Neutrophil (primary cell): ENCODE measurements around the gene VTI1A.

ENCODE experiments used
- H3K27ac ChIP-seq: fragments of 200-600 bp; sonication (generic); 2 replicates; pipeline ENCODE4 v1.5.1; 2016; ENCODE audit warnings: mild to moderate bottlenecking, moderate library complexity
- H3K27me3 ChIP-seq: fragments of 200-600 bp; sonication (generic); 2 replicates; pipeline ENCODE4 v1.6.0; 2016; ENCODE audit warnings: mild to moderate bottlenecking
- H3K36me3 ChIP-seq: fragments of 200-600 bp; sonication (generic); 2 replicates; pipeline ENCODE4 v1.5.1; 2017
- H3K4me1 ChIP-seq, 2 experiments: fragments of 200-600 bp in 1 of 2; sonication (generic) in 1 of 2; 1 replicate in 1 of 2; 2 replicates in 1 of 2; pipeline versions ENCODE4 v1.5.1 to v1.6.1; 2013 to 2016; ENCODE audit warnings: low read depth in 1 of 2, low read length in 1 of 2, mild to moderate bottlenecking in 1 of 2, moderate library complexity in 1 of 2; ENCODE audit not compliant: control insufficient read depth in 1 of 2, insufficient read depth in 1 of 2
- H3K4me3 ChIP-seq, 2 experiments: fragments of 200-600 bp in 1 of 2; sonication (generic) in 1 of 2; 1 replicate in 1 of 2; 2 replicates in 1 of 2; pipeline ENCODE4 v1.5.1; 2013 to 2016; ENCODE audit warnings: low read depth in 1 of 2, low read length in 1 of 2, mild to moderate bottlenecking in 1 of 2, moderate library complexity in 1 of 2
- H3K9me3 ChIP-seq: fragments of 200-600 bp; sonication (generic); 2 replicates; pipeline ENCODE4 v1.5.1; 2016
- TF ChIP-seq, protein P1 (sequence below): fragments of 200-600 bp; sonication (generic); IDR thresholded peaks from 2 replicates; pipeline ENCODE4 v1.5.1; 2016; ENCODE audit warnings: antibody characterized with exemption

The VTI1A gene

DNA sequence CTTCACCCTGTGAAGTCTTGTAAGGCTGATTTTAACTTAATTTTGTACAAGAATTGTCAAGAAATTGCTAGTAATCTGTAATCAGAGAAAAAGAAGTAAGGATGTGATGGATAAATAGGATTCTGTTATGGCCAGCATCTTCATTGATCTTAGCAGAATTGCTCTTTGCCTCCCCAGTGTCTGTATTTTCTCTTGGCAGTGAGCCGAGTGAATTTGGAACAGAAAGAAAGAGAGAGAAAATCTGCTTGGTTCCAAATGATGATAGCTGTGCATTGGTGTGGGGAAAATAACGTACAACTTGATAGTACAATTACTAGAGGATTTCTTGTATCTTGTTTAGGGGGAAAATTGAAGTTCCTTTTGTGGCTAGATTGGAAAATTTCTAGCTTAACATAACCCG, 34.6 kb downstream of the VTI1A start:
- Histone ChIP-seq H3K9me3 (no peaks in the 10 kb centered on the region), H3K4me3 (no peak overlapping the region), H3K27ac (no peak overlapping the region), H3K4me1 (no peaks in the 10 kb centered on the region), H3K27me3 (no peaks in the 10 kb centered on the region), H3K36me3 (no peaks in the 10 kb centered on the region)
- TF ChIP-seq, protein P1, sequence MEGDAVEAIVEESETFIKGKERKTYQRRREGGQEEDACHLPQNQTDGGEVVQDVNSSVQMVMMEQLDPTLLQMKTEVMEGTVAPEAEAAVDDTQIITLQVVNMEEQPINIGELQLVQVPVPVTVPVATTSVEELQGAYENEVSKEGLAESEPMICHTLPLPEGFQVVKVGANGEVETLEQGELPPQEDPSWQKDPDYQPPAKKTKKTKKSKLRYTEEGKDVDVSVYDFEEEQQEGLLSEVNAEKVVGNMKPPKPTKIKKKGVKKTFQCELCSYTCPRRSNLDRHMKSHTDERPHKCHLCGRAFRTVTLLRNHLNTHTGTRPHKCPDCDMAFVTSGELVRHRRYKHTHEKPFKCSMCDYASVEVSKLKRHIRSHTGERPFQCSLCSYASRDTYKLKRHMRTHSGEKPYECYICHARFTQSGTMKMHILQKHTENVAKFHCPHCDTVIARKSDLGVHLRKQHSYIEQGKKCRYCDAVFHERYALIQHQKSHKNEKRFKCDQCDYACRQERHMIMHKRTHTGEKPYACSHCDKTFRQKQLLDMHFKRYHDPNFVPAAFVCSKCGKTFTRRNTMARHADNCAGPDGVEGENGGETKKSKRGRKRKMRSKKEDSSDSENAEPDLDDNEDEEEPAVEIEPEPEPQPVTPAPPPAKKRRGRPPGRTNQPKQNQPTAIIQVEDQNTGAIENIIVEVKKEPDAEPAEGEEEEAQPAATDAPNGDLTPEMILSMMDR = no peak

DNA sequence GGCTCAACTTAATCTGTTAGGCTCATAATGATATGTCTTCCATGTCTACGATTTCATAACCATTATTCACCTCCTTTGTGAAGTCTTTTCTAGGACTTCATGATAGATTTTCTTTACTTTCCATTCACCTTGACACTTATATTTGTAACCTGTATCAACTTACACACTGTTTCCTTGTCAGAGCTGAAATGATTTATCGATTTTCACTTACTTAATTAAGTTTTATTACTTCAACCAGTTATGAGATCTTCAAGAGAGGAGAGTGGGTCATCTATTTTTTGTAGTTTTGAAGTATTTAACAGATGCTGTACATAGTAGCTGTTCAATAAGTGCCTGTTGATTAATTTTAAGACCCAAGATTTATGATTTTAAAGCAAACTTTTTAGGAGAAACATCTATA, 37.4 kb downstream of the VTI1A start:
- no peaks in the 10 kb centered on the region for H3K9me3 ChIP-seq

DNA sequence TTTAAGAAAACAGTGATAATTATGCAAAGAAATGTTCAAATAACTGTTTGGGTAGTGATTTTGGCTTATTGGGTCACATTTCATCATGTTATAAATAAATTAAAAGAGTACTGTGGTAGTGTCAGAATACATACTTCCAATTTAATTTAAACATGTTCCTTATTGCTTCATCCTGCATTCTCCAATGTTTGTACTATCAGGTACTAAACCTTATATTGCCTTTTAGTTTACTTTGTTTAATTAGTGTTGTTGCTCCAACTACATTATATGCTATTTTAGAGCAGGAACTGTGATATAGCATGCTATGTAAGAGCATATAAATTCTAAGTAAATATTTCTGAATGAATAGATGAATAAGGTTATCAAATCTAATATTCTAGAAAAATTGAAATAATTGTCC, 40.9 kb downstream of the VTI1A start:
- Histone ChIP-seq H3K4me3 (no peak overlapping the region), H3K4me1 (no peaks in the 10 kb centered on the region), H3K27ac (no peak overlapping the region), H3K36me3 (no peaks in the 10 kb centered on the region), H3K27me3 (no peaks in the 10 kb centered on the region), H3K9me3 (no peaks in the 10 kb centered on the region)
- TF ChIP-seq, protein P1 = no peak

More for the DNA sequence above, 37.4 kb downstream of the VTI1A start:
- Histone ChIP-seq H3K4me1 (no peaks in the 10 kb centered on the region), H3K27me3 (no peaks in the 10 kb centered on the region), H3K4me3 (no peak overlapping the region), H3K27ac (no peak overlapping the region), H3K36me3 (no peaks in the 10 kb centered on the region)
- TF ChIP-seq, protein P1 = no peak

DNA sequence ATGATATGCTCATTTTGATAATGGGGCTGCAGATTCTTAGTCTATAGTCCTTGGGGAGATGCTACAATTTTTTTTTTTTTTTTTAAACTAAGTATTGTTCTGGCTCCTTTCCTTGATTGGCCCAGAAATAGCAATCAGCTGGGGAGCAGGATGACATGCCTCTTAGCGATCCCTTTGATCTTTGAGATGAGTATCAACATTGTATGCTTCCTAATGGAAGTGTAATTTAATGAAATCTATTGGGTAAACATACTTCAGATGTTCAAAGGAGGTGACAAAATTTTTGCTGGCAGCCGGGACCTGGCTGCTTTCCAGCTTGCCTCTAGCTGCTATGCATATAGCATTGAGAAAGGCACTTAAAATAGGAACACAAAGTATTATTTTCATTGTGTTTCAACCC, 43.5 kb downstream of the VTI1A start:
- no peak overlapping the region for H3K4me3 ChIP-seq
- no peaks in the 10 kb centered on the region for H3K36me3 ChIP-seq
- no peaks in the 10 kb centered on the region for H3K4me1 ChIP-seq
- TF ChIP-seq, protein P1 = no peak
- H3K9me3 ChIP-seq = no peaks in the 10 kb centered on the region
- H3K27ac ChIP-seq = no peak overlapping the region
- no peaks in the 10 kb centered on the region for H3K27me3 ChIP-seq

DNA sequence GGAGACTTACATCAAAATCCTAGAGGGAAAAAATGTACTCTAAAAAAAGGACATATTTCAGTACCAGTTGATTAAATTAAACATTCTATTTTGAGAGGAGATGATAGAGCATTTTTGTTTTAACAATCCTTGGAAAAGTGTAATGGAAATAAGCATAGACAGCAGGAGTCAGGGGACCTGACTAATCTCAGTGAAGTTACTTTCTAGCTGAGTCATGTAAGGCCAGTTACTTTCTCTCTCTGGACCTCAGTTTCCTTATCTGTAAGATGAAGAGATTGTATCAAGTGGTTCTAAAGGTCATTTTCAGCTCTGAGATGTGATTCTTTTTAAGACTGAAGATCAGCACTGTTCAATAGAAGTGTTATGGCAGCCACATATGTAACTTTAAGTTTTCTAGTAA, 44.1 kb downstream of the VTI1A start:
- no peaks in the 10 kb centered on the region for H3K36me3 ChIP-seq
- no peak overlapping the region for H3K4me3 ChIP-seq
- no peaks in the 10 kb centered on the region for H3K27me3 ChIP-seq
- TF ChIP-seq, protein P1 = no peak
- no peak overlapping the region for H3K27ac ChIP-seq
- no peaks in the 10 kb centered on the region for H3K9me3 ChIP-seq
- no peaks in the 10 kb centered on the region for H3K4me1 ChIP-seq

DNA sequence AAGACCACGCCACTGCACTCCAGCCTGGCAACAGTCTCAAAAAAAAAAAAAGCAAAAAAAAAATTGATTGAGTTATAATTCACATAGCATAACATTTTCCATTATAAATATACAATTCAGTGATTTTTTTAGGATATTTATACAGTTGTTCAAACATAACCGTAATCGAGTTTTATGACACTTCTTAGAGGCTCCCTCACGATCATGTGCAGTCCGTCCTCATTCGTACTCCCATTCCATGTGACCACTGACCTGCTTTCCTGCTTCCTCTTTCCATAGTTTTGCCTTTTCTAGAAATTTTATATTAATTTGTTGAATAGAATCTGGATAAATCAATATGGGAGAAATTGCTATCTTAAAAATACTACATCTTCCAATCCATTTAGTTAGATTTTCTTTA, 45.7 kb downstream of the VTI1A start:
- H3K27ac ChIP-seq = no peak overlapping the region
- no peaks in the 10 kb centered on the region for H3K27me3 ChIP-seq
- TF ChIP-seq, protein P1 = no peak
- H3K4me3 ChIP-seq = no peak overlapping the region
- H3K9me3 ChIP-seq = no peaks in the 10 kb centered on the region
- no peaks in the 10 kb centered on the region for H3K36me3 ChIP-seq
- no peaks in the 10 kb centered on the region for H3K4me1 ChIP-seq
